SIG-M5 treated with dmso at 0.1 percent for 504 hours (cell line): Measurements from ENCODE around the gene PITRM1.
"Not testable (repeated sequence)": the region's sequence is repeated elsewhere in the genome, so short reads cannot be mapped to it uniquely, and the experiment has no call there.

Source experiments
- DNase-seq: peaks from one replicate; lab custom pipeline; 2025; ENCODE audit not compliant: unreplicated experiment; lab: John Stamatoyannopoulos, UW

Gene PITRM1

DNA sequence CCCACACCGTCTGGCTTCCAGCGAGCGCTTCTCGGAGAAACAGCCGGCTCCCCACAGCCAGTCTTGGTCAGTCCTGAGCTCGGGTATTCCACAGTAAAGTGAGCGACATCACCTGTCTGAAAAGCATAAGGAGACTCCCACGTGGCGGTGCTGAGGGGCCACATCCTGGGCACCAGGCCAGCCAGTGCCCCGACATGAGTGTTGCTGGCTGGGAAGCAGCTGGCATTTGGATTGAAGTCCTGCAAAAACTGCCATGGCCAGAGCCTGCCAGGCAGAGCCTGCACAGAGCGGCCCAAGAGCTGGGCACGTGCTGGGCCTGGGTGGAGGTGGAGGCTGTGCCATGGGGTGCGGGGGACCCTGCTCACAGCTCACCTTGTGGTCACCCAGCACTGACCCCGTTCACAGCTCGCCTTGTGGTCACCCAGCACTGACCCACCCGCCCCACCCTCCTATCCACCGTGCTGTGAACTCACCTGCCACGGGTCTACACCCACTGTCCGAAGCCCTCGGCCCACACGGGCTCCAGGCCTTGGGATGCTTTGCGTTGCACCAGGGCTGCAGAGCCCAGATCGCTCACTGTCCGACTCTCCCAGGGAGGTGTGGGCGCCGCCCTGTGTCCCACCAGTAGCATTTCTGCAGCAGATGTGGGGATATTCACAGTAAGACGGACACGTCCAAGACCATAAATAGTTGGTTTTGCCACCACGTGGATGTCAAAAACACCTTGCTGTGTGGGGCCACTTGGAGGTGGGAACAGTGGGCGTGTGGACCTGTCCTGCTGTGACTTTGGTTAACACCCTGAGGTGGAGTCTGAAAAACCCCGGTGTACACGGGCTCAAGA lies 48.8 kb downstream of the PITRM1 start:
- no peak for DNase-seq

DNA sequence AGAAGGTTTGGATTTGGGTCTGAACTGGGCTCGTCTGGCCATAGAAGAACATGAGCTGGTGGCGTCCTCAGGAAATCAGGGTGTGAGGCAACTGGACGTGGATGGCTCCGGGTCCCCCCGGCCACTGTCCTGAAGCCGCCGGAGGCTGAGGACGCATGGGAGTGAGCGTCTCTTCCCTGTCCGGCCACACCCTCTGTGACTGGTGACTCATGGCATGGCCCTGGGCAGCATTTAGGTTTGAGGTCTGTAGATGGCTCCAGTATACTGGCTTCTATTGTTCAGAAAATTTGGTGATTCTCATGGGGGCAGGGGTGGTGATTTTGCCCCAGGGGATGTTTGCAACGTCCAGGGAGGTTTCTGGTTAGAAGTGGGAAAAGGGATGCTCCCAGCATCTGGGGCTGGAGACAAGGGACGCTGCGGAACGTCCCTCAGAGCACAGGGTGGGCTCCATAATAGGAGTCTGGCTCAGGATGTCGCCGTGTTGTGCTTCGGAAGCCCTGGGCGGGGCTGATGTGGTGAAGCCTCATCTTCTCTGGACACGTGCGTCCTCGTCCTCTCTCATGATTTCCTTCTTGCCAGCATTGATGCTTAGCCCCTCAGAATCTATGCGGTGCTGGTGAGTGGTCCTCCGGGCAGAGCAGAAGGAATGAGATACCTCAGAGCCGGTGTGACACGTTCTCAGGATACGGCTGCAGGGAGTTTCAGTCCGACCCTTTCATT lies 49.9 kb downstream of the PITRM1 start:
- DNase-seq = no peak

DNA sequence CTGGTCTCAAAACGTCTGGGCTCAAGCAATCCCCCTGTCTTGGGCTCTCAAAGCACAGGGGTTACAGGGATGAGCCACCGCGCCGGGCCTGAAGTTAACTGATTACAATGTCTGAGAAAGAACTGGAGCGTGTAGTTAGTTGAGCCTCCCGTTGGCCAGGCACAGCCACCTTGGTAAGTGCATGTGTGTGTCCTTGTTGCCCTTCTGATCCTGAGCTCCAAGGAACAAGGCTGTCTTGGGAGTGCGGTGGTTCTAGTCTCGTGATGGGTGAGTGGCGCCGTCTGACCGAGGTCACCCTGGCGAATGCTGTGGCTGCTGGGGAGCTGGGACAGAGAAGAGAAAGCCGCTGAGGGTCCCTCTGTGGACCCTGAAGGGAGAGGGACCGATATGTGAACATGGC lies 50.5 kb downstream of the PITRM1 start:
- DNase-seq = no peak

DNA sequence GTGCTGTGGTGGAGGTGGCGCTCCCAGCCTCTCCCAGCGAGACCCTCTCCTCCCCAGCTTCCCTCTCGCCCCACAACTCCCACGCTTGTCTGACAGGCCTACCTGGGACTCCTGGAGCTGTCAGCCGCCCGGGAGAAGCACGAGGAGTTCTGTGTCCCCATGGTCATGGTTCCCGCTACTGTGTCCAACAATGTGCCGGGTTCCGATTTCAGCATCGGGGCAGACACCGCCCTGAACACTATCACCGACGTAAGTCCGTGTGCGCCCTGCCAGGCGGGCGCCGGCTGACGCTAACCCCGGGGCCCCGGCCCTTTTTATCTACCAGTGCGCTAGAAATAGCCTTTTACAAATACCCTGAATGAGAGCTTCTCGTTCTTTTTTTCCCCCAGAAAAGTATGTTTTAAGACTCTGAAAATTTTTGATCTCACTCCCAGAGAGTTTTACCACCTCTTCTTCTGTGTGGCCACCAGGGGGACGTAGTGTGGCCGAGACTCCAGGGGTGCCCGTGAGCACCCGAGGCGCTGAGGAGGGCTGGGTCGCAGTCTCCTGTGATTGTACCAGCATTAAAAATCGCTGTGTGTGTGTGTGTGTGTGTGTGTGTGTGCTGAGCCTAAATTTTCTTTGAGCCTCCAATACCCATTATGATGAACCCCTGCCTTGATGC lies 52.7 kb downstream of the PITRM1 start:
- DNase-seq = peak; percentile 21

DNA sequence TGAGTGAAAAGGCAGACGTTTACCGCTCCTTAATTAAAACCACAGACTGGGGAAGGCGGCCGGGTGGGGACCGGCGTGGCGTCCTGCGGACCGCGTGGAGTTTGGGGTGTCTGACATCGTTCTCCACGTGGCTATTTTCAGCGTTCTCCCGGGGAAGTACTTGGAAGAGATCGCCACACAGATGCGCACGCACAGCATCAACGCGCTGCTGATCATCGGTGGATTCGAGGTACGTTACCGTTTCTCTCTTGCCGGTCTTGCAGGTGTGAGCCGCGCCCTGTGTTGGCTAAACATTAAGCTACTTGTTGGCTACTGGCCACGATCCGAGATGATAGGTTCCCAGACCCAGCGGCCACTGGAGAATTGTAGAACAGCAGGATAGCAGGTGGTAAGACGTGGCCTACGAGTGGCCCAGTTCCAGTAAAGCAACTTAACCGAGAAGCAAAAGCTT lies 53.9 kb downstream of the PITRM1 start:
- no peak for DNase-seq

DNA sequence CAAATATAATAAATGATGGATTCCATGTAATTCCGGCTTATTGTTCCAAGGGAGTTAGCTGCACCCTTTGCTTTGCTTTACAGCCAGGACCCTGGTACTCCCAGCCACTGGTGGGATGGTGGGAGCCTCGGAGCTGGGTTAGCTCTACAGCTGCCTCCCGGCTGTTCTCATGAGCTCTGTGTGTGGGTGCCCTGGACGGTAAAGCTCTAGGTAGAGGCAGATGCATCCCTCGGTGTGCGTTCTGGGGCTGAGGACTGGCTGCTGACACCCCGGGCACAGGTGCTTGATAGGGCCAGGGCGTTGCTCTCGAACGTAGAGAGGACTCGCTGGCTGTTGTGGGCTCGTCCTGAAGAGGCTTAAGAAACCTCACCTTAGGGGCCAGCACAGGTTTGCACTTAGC lies 55.1 kb downstream of the PITRM1 start:
- no peak for DNase-seq

DNA sequence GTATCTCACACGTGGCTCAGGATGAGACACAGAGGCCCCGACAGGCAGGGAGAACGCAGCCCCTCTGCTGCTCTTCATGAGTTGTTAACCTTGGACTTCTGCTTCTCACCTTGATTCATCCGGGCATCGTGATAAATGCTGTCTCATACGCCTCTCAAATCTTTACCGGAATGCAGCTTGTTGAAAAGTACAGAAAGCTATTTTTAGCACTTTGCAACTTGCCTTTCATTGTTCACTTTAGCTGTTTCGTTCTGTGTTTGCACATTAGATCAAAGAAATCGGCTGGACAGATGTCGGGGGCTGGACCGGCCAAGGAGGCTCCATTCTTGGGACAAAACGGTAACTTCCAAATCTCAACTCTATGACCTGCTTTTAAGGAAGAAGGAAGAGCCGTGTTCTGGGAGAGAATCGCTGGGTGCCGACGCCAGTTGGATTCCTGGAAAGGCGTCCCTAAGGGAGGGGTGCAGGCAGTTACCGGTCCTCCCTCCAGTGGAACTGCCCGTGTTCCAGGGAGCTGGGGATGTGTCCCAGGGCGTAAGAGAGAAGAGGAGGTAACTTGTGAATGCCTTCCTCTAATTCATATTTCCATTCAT lies 56.0 kb downstream of the PITRM1 start:
- DNase-seq = no peak

DNA sequence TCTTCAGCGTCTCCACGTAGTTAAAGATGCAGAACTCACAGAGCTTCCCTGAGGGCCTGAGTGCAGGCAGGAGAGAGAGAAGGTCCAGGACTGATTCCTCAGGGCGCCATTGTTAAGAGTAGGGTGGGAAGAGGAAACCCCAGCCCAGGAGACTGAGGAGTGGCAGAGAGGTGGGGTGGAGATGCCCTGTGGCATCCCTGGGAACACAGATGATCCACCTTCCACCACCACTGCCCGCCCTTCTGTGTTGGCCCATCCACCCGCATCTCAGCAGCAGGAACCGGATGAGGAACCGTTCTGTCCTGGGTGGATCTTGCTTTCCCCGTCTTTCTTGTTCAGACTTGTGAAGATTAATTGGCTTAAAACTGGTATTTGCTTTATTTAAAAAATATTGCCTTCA lies 56.9 kb downstream of the PITRM1 start:
- DNase-seq = no peak

DNA sequence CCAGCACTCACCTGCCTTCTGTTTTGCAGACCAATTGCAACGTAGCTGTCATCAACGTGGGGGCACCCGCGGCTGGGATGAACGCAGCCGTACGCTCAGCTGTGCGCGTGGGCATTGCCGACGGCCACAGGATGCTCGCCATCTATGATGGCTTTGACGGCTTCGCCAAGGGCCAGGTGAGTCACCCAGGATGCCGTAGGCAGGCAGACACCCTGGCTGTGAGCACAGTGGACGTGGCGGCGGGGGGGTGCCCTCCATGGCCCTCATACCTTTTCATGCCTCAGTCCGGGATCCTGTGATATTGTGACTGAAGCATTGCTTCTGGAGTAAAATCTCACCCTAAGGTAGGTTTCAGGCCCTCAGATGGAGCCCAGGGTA lies 59.2 kb downstream of the PITRM1 start:
- no peak for DNase-seq

DNA sequence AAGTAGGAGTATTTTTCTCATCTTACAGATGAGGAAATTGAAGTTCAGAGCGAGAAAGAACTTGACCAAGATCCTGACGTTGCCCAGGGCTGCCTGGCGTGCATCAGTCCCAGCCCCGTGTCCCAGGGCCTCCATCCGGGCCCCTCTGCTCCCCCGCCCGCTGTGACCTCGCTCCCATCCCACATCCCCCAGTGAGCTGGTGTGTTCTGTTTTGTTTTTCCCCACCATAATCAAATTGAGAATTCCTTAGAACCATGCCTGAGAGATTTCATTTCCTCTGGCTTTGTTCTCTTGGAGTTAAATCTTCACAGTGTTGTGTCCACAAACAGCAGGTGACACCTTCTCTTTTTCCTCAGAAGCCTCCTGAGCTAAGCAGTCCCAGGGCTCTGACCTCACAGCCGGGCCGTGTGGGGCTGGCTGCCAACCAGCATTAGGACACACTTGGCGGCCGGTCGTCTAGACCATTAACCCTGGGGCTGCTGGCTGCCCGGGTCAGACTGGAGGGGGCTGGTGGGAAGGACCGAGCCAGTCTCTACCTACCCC lies 60.9 kb downstream of the PITRM1 start:
- DNase-seq = no peak

DNA sequence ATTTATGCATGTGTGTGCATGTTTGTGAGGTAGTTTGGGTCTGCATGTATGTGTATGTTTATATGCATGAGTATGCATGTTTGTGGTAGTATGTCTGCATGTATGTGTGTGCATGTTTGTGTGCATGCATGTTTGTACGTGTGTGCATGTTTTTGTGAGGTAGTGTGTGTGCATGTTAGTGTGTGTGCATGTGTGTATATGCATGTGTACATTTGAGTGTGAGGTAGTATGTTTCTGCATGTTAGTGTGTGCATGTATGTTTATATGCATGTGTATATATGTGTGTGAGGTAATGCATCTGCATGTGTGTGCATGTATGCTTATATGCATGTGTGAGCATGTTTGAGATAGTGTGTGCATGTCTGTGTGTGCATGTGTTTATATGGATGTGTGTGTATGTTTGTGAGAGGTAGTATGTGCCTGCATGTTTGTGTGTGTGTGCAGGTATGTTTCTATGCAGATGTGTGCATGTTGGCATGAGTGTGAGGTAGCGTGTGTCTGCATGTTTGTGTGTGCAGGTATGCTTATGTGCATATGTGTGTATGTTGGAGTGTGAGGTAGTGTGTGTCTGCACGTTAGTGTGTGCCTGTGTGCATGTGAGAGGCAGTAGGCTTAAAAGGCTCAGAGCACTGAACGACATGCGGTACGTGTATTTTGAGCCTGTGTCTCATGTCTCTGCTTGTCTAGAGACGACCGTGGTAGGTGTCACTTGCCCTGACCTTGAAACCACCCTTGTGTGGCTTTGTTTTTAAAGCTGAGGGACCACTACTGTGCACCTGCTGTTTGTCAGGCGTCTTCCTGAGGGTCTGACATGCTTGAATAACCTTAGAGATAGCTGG lies 61.6 kb downstream of the PITRM1 start:
- no peak for DNase-seq

DNA sequence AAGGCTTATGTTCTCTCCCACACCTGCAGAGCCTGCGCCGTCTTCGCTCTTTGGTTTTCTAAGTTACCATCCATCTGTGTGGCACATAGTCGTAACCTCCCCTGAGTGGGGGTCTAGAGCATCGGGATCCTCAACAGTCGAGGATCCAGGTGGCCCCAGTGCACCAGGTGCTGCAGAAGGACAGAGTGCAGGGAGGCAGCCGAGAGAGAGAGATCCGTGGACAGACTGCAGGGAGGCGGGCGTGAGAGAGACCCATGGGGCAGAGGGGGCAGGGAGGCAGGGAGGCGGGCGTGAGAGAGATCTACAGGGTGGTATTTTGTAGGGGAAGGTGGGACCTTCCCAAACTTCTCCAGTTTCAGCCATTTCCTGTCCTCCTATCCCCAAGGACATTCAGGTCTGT lies 62.9 kb downstream of the PITRM1 start:
- DNase-seq = no peak

DNA sequence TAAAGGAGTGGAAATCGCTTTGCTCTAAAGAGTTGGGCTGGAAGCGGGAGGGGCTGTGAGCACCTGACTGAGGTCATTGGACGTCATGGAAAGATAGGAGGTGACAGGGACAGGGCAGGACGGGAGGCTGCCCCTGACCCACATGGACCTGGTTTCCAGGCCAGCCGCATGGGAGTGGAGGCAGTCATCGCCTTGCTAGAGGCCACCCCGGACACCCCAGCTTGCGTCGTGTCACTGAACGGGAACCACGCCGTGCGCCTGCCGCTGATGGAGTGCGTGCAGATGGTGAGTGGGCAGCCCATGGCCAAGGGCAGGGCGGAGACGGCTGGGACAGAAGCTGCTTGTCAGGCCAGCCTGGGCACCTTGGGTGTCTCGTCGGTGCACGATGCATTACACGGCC lies 63.4 kb downstream of the PITRM1 start:
- DNase-seq = no peak

DNA sequence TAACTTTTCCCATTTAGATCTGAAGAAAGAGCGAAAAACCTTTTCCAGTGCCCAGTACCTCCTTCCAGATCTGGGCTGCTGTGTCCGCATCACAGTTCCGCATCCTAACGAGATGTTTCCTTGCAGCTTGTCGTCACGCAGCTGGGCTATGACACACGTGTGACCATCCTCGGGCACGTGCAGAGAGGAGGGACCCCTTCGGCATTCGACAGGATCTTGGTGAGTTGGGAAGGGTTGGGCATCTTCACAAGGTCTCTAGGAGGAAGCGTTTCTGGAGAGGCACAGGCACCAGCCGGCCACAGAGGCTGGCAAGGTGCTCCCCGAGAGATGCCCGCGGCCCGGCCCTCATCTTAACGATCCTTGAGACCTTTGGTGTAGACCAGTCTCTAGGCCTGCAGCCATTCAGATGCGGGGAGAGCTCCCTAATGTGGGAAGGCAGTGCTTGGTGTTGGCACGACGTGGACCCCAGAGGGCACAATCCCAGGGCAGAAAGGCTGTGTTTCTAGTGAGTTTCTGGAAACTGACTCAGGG lies 63.9 kb downstream of the PITRM1 start:
- DNase-seq = no peak

DNA sequence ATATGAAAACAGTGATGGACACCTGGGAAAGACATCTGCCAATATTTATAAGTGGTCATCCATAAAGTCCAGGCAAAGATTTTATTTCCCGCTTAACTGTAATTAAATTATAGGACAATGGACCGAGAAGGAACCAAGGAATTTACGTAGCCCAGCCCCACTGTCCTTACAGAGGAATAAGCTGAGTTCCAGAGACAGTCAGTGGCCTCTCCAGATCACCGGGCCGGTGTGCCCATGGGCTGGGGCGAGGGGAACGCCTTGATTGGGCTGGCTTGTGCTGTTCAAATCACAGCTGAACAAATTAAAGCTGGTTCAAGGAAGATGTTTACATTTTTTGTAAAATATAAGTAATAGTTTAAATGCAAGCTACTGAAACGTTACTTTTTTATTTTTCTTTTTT lies 64.5 kb downstream of the PITRM1 start:
- no peak for DNase-seq

DNA sequence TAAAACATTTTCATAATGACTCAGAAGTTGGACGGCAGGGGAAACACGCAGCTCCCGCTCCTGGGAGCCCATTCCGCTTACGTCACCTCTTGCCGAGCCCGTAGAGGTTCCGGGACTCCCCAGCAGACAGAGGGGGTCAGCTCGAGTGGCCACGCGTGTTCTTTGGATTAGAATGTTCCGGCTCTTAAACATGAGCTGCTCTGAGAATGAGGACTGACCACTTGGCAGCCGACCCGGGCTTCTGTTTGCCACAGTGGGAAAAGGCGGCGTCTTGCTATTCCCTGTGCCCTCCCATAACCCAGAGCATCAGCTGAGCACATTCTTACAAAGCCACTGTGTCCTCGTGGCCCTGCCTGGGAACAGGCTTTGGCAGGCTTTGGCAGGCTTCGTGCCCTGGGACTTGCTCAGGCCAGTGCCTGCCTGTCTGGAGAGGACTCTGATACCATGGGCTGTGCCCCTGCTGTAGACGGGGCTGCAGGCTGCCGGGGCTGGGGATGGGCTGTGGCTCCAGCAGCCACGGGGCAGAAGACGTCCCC lies 65.1 kb downstream of the PITRM1 start:
- no peak for DNase-seq

DNA sequence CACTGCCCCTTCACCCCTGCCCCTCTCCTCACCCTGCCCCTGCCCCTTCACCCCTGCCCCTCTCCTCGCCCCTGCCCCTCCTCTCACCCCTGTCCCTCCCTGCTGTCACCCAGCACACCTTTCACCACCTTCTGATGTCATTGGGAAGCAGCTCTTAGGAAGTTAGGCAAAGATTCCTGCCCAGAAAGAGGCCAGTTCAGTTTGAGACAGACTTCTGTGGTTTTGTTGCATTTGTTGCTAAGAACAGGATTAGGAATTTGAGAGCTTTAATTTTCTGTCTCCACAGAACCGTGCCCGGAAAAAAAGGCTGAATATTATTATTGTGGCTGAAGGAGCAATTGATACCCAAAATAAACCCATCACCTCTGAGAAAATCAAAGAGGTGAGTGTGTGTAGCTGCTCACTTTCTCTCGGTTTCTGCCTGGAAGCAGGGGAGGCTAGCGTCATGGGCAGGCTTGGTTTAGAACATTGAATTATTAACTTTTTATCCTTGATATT lies 65.6 kb downstream of the PITRM1 start:
- no peak for DNase-seq

DNA sequence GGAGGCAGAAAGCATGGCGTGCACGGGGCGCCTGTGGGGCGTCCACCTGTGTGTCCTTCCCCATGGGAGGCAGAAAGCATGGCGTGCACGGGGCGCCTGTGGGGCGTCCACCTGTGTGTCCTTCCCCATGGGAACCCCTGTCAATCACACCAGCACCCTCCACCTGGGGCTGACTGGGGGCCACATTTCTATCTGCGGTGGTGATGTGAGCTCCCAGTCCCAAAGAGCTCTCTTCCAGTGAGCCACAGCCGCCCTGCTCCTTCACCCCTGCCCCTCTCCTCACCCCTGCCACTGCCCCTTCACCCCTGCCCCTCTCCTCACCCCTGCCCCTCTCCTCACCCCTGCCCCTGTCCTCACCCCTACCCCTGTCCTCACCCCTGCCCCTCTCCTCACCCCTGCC lies 66.3 kb downstream of the PITRM1 start:
- DNase-seq = not testable (repeated sequence)

DNA sequence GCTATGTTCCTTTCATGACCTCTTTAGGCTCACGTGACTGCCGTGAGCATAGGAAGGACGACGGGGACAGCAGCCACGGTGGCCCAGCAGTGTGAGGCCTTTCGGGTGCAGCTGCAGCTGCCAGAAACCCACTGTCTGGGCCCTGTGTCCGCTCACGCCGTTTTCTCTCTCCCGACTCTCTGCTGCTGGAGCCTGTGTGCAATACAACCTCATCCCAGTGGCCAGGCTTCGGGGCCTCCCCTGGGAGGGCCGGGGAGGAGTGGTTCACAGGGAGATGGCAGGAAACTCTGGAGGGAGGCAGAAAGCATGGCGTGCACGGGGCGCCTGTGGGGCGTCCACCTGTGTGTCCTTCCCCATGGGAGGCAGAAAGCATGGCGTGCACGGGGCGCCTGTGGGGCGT lies 66.7 kb downstream of the PITRM1 start:
- DNase-seq = no peak

DNA sequence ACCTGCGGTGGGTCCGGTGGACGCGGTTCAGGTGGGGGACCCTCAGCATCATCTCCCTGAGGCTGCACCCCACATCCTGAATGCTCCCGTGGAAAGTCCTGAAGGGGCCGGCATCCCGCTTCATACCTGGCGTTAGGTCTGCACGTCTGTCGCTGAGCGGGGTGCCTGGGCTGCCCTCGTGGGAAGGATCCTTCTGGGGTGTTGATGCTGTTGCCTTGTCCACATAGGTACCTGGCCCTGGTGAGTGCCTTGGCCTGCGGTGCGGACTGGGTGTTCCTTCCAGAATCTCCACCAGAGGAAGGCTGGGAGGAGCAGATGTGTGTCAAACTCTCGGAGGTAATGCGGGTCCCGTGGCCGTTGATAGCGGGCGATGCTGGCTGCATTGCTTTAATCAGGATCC lies 67.4 kb downstream of the PITRM1 start:
- no peak for DNase-seq
